Activated naive CD8-positive, alpha-beta T cell treated with anti-CD3 and anti-CD28 coated beads, Interleukin-2, amount 50 U/mL, for 24 hours (primary cell): ENCODE data around the gene VAPA.
"Not testable (repeated sequence)": the region's sequence is repeated elsewhere in the genome, so short reads cannot be mapped to it uniquely, and the experiment has no call there.

Experiments used
- ATAC-seq: fragments of 150-1000 bp; cut with Tn5 transposase; one replicate; pipeline ENCODE4 v1.10.0; 2021
- DNase-seq: peaks from one replicate; pipeline ENCODE4 v3.0.0; 2021
- H3K27ac Mint-ChIP-seq: one replicate; pipeline ENCODE4 v1.8.0; 2021; ENCODE audit warnings: mild to moderate bottlenecking, mixed read lengths
- H3K27me3 Mint-ChIP-seq: one replicate; pipeline ENCODE4 v1.8.0; 2021; ENCODE audit warnings: mixed read lengths
- H3K36me3 Mint-ChIP-seq: one replicate; pipeline ENCODE4 v1.8.0; 2021; ENCODE audit warnings: low read depth, mixed read lengths
- H3K4me1 Mint-ChIP-seq: one replicate; pipeline ENCODE4 v1.8.0; 2021; ENCODE audit warnings: mixed read lengths
- H3K4me3 Mint-ChIP-seq: one replicate; pipeline ENCODE4 v1.8.0; 2021; ENCODE audit warnings: mild to moderate bottlenecking, moderate library complexity, mixed read lengths
- H3K9me3 Mint-ChIP-seq: one replicate; pipeline ENCODE4 v1.8.0; 2021; ENCODE audit warnings: mixed read lengths

VAPA gene

GRCh38 chr18:9877655-9878014 is 36.2 kb upstream of the VAPA start:
- Mint-ChIP-seq H3K9me3 (no peaks in the 10 kb centered on the region), H3K4me1 (peaks cover 13% of the 10 kb centered on the region), H3K27ac (no peak overlapping the region), H3K27me3 (peaks cover 5% of the 10 kb centered on the region), H3K4me3 (no peak overlapping the region), H3K36me3 (no peaks in the 10 kb centered on the region)
- ATAC-seq (no peak), DNase-seq (no peak)

DNA sequence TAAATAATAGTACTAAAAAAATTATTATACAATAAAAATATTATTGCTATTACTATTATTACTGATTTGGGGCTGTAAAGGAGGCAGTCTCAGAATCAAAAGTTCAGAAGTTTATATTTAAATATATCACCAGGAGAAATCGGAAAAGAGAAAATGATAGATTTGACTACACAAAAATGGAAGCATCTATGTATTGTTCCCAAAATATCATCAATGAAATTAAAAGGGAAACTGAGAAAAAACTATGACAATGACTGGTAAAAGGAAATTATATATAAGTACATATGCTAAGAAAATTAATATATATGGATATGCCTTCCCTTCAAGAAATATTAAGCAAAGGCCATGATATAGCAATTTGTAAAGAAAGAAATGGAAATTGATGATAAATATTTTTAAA is 35.7 kb upstream of the VAPA start:
- Mint-ChIP-seq H3K4me1 (peaks cover 13% of the 10 kb centered on the region), H3K27me3 (peaks cover 5% of the 10 kb centered on the region), H3K4me3 (no peak overlapping the region), H3K9me3 (no peaks in the 10 kb centered on the region), H3K27ac (no peak overlapping the region), H3K36me3 (no peaks in the 10 kb centered on the region)
- no peak for ATAC-seq
- no peak for DNase-seq

DNA sequence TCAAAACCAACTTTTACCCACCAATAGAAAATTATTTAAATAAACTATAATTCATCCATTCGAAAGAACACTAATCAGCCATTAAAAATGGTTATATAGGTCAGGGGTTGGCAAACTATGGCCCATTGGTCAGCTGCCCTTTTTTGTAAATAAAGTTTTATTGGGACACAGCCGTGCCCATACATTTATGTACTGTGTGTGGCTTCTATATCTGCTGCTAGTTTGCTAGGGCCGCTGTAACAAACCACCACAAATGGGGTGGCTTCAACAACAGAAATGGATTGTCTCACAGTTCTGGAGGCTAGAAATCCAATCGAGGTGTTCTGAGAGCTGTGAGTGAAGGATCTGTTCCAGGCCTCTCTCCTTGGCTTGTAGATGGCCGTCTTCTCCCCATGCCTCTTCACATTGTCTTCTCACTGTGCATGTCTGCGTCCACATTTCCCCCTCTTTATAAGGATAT is 35.0 kb upstream of the VAPA start:
- Mint-ChIP-seq H3K36me3 (no peaks in the 10 kb centered on the region), H3K4me1 (peaks cover 13% of the 10 kb centered on the region), H3K27me3 (peaks cover 3% of the 10 kb centered on the region), H3K4me3 (no peak overlapping the region), H3K9me3 (no peaks in the 10 kb centered on the region), H3K27ac (no peak overlapping the region)
- DNase-seq: no peak
- no peak for ATAC-seq

GRCh38 chr18:9884090-9884489 is 29.7 kb upstream of the VAPA start:
- Mint-ChIP-seq H3K27ac (no peak overlapping the region), H3K9me3 (no peaks in the 10 kb centered on the region), H3K4me1 (no peaks in the 10 kb centered on the region), H3K36me3 (no peaks in the 10 kb centered on the region), H3K4me3 (no peak overlapping the region), H3K27me3 (peaks cover under 1% of the 10 kb centered on the region)
- DNase-seq: no peak
- ATAC-seq: no peak

- Mint-ChIP-seq H3K4me3 (no peak overlapping the region), H3K4me1 (no peaks in the 10 kb centered on the region), H3K36me3 (no peaks in the 10 kb centered on the region), H3K27me3 (no peaks in the 10 kb centered on the region), H3K9me3 (no peaks in the 10 kb centered on the region), H3K27ac (no peak overlapping the region)
- DNase-seq (no peak), ATAC-seq (no peak)
Observed at GRCh38 chr18:9884532-9885140, 29.2 kb upstream of the VAPA start.

GRCh38 chr18:9885170-9886004 is 28.4 kb upstream of the VAPA start, which contains the start of gene TXNDC2:
Gene TXNDC2, plus strand, starts transcription at chr18:9885973. Its CDS starts 708 bp downstream, at chr18:9886681.
- H3K27me3 Mint-ChIP-seq: no peaks in the 10 kb centered on the region
- H3K4me3 Mint-ChIP-seq: no peak within 1 kb of the TSS
- no peak for DNase-seq
- no peaks in the 10 kb centered on the region for H3K4me1 Mint-ChIP-seq
- H3K36me3 Mint-ChIP-seq: no peaks in the 10 kb centered on the region
- no peaks in the 10 kb centered on the region for H3K9me3 Mint-ChIP-seq
- ATAC-seq: peak; percentile 61
- H3K27ac Mint-ChIP-seq: peak within 1 kb of the TSS; percentile 21

DNA sequence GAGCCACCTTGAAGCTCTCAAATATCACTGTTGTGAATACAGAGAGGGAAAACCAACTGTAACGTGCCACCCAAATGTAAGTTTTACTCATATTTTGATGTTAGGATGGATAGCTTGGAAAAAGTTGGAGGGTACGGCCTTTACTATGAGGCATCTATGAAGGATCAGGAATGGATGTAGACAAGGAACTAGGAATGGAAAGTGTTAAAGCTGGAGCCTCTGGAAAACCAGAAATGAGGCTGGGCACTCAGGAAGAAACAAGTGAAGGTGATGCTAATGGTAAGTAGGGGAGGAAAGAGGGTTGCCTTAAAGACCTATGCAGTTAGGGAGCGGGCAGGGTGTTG is 27.8 kb upstream of the VAPA start:
- Mint-ChIP-seq H3K27me3 (no peaks in the 10 kb centered on the region), H3K4me1 (no peaks in the 10 kb centered on the region)
- ATAC-seq: no peak

DNA sequence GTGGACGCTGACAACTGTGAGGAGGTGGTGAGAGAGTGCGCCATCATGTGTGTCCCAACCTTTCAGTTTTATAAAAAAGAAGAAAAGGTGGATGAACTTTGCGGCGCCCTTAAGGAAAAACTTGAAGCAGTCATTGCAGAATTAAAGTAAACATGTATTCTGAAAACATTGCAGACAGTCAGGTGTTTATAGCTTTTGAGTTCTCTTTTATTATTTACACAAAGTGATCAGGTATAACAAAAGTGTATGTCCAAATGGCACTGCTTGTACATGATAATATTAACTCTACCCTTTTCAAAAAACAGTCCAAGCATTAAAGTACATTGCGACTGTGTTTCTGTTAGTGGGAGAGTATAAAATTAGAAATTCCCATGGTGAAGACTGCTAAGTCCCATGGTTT is 25.8 kb upstream of the VAPA start:
- no peaks in the 10 kb centered on the region for H3K4me1 Mint-ChIP-seq
- H3K4me3 Mint-ChIP-seq: no peak overlapping the region
- H3K9me3 Mint-ChIP-seq: no peaks in the 10 kb centered on the region
- ATAC-seq (no peak), DNase-seq (no peak)
- H3K27me3 Mint-ChIP-seq: no peaks in the 10 kb centered on the region
- H3K27ac Mint-ChIP-seq: no peak overlapping the region
- no peaks in the 10 kb centered on the region for H3K36me3 Mint-ChIP-seq

More for the DNA sequence above, 27.8 kb upstream of the VAPA start:
- Mint-ChIP-seq H3K4me3 (no peak overlapping the region), H3K27ac (peak overlapping the region; percentile 21), H3K36me3 (no peaks in the 10 kb centered on the region), H3K9me3 (no peaks in the 10 kb centered on the region)
- no peak for DNase-seq

GRCh38 chr18:9890196-9890595 is 23.6 kb upstream of the VAPA start:
- no peak overlapping the region for H3K27ac Mint-ChIP-seq
- H3K36me3 Mint-ChIP-seq: no peaks in the 10 kb centered on the region
- no peak for DNase-seq

DNA sequence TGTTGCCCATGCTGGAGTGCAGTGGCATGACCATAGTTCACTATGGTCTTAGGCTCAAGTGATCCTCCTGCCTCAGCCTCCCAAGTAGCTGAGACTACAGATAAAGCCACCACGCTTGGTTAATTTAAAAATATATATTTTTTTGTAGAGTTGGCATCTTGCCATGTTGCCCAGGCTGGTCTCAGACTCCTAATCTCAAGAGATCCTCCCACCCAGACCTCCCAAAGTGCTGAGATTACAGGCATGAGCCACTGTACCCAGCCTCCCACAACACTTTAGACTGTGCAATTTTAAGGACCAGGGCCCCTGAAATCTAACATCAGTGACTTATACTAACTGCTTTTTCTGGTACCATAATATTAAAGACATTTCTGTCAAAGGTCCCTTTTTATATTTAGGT is 22.9 kb upstream of the VAPA start:
- no peaks in the 10 kb centered on the region for H3K36me3 Mint-ChIP-seq
- H3K27ac Mint-ChIP-seq: no peak overlapping the region
- H3K27me3 Mint-ChIP-seq: no peaks in the 10 kb centered on the region
- H3K9me3 Mint-ChIP-seq: no peaks in the 10 kb centered on the region
- H3K4me3 Mint-ChIP-seq: no peak overlapping the region
- H3K4me1 Mint-ChIP-seq: no peaks in the 10 kb centered on the region
- no peak for ATAC-seq
- DNase-seq: no peak

More at GRCh38 chr18:9890196-9890595, 23.6 kb upstream of the VAPA start:
- no peak overlapping the region for H3K4me3 Mint-ChIP-seq
- H3K4me1 Mint-ChIP-seq: no peaks in the 10 kb centered on the region
- no peaks in the 10 kb centered on the region for H3K27me3 Mint-ChIP-seq
- no peak for ATAC-seq
- H3K9me3 Mint-ChIP-seq: no peaks in the 10 kb centered on the region

DNA sequence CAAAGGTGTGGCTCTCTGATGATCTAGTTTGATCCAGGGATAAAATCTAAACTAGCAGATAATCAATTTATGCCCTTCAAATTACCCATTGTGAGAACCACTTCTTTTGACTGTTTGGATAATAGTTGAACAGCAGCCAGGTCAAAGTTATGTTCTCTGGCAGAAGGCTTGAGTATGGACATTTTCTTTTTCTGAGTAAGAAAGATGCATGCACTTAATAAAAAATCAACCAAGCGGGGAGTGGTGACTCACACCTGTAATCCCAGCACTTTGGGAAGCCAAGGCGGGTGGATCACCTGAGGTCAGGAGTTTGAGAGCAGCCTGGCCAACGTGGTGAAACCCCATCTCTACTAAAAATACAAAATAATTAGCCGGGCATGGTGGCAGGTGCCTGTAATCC is 22.3 kb upstream of the VAPA start:
- H3K27me3 Mint-ChIP-seq, H3K27ac Mint-ChIP-seq, H3K9me3 Mint-ChIP-seq, ATAC-seq, H3K36me3 Mint-ChIP-seq, DNase-seq, H3K4me1 Mint-ChIP-seq, H3K4me3 Mint-ChIP-seq: not testable (repeated sequence)

DNA sequence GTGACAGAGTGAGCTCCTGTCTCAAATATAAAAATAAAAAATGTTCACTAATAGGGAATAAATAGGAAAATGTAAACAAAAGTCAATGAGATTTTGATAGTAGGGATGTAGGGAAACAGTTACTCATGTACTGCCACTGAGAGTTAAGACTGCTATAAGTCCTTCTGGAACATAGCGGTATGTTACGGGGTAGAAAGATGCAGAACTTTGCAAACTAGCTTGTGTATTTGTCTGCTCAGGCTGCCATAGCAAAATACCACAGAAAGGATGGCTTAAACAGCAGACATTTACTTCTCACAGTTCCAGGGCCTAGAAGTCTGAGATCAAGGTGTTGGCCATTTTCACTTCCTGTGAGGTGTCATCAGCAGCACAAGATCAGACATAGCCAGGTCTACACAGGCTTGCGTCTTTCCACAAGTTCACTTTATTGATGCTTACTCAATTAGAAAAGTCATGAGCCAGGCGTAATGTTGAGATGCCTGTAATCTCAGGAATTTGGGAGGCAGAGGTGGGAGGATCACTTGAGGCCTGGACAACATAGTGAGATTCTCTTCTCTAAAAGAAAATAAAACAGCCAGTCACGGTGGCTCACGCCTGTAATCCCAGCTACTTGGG is 19.3 kb upstream of the VAPA start:
- Mint-ChIP-seq H3K36me3 (no peaks in the 10 kb centered on the region), H3K4me3 (no peak overlapping the region), H3K27me3 (no peaks in the 10 kb centered on the region), H3K4me1 (peaks cover 13% of the 10 kb centered on the region), H3K27ac (no peak overlapping the region), H3K9me3 (no peaks in the 10 kb centered on the region)
- no peak for ATAC-seq
- DNase-seq: no peak

DNA sequence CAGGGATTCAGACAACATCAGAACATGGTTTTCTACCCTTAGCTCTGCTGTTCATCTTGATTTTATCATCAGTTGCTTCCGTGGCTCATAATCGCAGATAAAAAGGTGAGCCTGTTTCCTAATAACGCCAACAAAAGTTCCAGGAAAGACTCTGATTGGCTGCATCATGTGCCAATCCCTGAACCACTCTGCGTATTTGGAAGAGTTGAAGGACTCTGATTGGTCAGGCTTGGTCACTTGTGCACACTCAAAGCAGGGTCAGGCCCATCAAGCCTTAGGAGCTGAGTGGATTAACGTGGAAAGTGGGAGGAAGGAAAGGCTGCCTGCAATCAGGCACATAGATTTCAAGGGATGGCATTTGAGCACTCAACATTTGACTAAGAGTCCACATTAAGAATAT is 16.7 kb upstream of the VAPA start:
- Mint-ChIP-seq H3K9me3 (no peaks in the 10 kb centered on the region), H3K4me3 (no peak overlapping the region)
- no peak for DNase-seq

DNA sequence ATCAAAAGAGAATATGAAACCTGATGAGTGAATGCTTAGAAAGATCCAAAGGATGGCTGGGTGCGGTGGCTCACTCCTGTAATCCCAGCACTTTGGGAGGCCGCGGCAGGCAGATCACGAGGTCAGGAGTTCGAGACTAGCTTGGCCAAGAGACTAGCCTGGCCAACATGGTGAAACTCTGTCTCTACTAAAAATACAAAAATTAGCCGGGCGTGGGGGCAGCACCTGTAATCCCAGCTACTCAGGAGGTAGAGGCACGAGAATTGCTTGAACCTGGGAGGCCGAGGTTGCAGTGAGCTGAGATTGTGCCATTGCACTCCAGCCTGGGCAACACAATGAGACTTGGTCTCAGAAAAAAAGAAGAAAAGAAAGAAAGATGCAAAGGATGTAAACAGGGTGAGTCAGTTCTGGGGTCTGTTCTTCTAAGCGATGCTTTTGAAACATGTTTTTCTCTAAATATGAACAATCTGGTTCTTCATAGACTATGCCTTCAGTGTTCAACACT is 16.0 kb upstream of the VAPA start:
- H3K27me3 Mint-ChIP-seq, DNase-seq, H3K9me3 Mint-ChIP-seq, H3K36me3 Mint-ChIP-seq, ATAC-seq, H3K27ac Mint-ChIP-seq, H3K4me3 Mint-ChIP-seq: not testable (repeated sequence)
- H3K4me1 Mint-ChIP-seq: peaks cover 21% of the 10 kb centered on the region

More for the DNA sequence above, 16.7 kb upstream of the VAPA start:
- Mint-ChIP-seq H3K27me3 (no peaks in the 10 kb centered on the region), H3K4me1 (peaks cover 21% of the 10 kb centered on the region), H3K36me3 (no peaks in the 10 kb centered on the region), H3K27ac (no peak overlapping the region)
- ATAC-seq: no peak
